Gastrocnemius medialis (tissue), 4 donors: ENCODE measurements around the gene RERE. TPM values are rescaled to one million over a fixed set of nuclear protein-coding genes. Genes with fewer than 3 reads are reported as not detected.
"Not testable (repeated sequence)": the region's sequence is repeated elsewhere in the genome, so short reads cannot be mapped to it uniquely, and the experiment has no call there.

Experiments used
- ATAC-seq, 2 donors: fragments of 150-250 bp; one replicate each; pipeline ENCODE4 v1.9.1; 2016
- DNase-seq, 2 donors: peaks; one replicate each; pipeline ENCODE4 v3.0.0-alpha.2; 2019
- H3K27ac ChIP-seq, 4 donors: fragments of 200-600 bp; sonication (generic); 1 replicate in 1 of 4; 2 replicates in 3 of 4; pipeline ENCODE4 v1.5.1; 2016 to 2018; ENCODE audit warnings: mild to moderate bottlenecking in 2 of 4, moderate library complexity in 1 of 4
- H3K27me3 ChIP-seq, 3 donors: fragments of 200-600 bp; sonication (generic) in 2 of 3; 1 replicate in 1 of 3; 2 replicates in 2 of 3; pipeline versions ENCODE4 v1.5.1 to v1.6.0; 2016 to 2019; ENCODE audit warnings: mild to moderate bottlenecking in 1 of 3, moderate library complexity in 1 of 3
- H3K36me3 ChIP-seq, 2 donors: fragments of 200-600 bp; sonication (generic) in 1 of 2; one replicate each; pipeline ENCODE4 v1.5.1; 2017 to 2018
- H3K4me1 ChIP-seq, 2 donors: fragments of 200-600 bp; sonication (generic) in 1 of 2; one replicate each; pipeline ENCODE4 v1.5.1; 2016 to 2017; ENCODE audit warnings: mild to moderate bottlenecking in 2 of 2
- H3K4me3 ChIP-seq, 4 donors: fragments of 200-600 bp; sonication (generic) in 3 of 4; 1 replicate in 1 of 4; 2 replicates in 3 of 4; pipeline ENCODE4 v1.5.1; 2016 to 2019; ENCODE audit warnings: mild to moderate bottlenecking in 2 of 4
- H3K9me3 ChIP-seq, 3 donors: fragments of 200-600 bp; sonication (generic) in 2 of 3; 1 replicate in 1 of 3; 2 replicates in 2 of 3; pipeline ENCODE4 v1.5.1; 2016 to 2019
- CTCF ChIP-seq, 5 experiments: fragments of 450-650 bp in 3 of 5; fragments of 200-600 bp in 2 of 5; sonication (generic) in 2 of 5; IDR thresholded peaks in 4 of 5; conservative IDR thresholded peaks in 1 of 5; 1 replicate in 4 of 5; 2 replicates in 1 of 5; pipeline ENCODE4 v1.5.1; 2016 to 2019; ENCODE audit warnings: antibody characterized with exemption in 5 of 5, mild to moderate bottlenecking in 3 of 5, moderate library complexity in 3 of 5
- POLR2A ChIP-seq, 2 donors: fragments of 450-650 bp; IDR thresholded peaks; one replicate each; pipeline ENCODE4 v1.6.1; 2017; ENCODE audit warnings: antibody characterized with exemption in 2 of 2, mild to moderate bottlenecking in 2 of 2, moderate library complexity in 2 of 2
- in situ Hi-C, 4 donors: fragments of 200-750 bp; cut with MboI; loops; one replicate each; pipeline versions ENCODE4 v1.15.0 to v1.8.0; 2017; ENCODE audit warnings: low sequenced_read_pairs in 4 of 4
- intact Hi-C: fragments of 100-400 bp; cut with DNase I; formaldehyde crosslinking; loops from one replicate; pipeline ENCODE4 v1.15.1; 2023; ENCODE audit warnings: low total_unique reads
- total RNA-seq, 4 donors: library from RNA; depleted of rRNA; stranded (reverse); fragments of >200 nt; gene quantifications; one replicate each; pipeline versions ENCODE4 v1.1.0 to v1.2.3, GENCODE V29; 2016

The RERE gene
- total RNA-seq, 4 donors from 2014 or later, result 60.8 to 106 (median 102) TPM

- Histone ChIP-seq H3K27ac (peak overlapping the region; percentile 18 to 71 (median 41)), H3K36me3 (no peaks in the 10 kb centered on the region), H3K4me1 (peaks cover 25 to 51% of the 10 kb centered on the region in 2 donors), H3K9me3 (no peaks in the 10 kb centered on the region), H3K4me3 (no peak overlapping the region), H3K27me3 (no peaks in the 10 kb centered on the region)
- in situ Hi-C loops (no loop called here), intact Hi-C loops (no loop called here)
- DNase-seq (no peak), ATAC-seq (peak in 1 of 2 donors; percentile 23)
- no peak for TF ChIP-seq POLR2A (IDR thresholded peaks at IDR 0.05)
- TF ChIP-seq CTCF (IDR thresholded peaks at IDR 0.05 in 4 of 5, conservative IDR thresholded peaks at IDR 0.05 in 1 of 5), result no peak
Measured at GRCh38 chr1:8455700-8456307, 361.6 kb downstream of the RERE start.

DNA sequence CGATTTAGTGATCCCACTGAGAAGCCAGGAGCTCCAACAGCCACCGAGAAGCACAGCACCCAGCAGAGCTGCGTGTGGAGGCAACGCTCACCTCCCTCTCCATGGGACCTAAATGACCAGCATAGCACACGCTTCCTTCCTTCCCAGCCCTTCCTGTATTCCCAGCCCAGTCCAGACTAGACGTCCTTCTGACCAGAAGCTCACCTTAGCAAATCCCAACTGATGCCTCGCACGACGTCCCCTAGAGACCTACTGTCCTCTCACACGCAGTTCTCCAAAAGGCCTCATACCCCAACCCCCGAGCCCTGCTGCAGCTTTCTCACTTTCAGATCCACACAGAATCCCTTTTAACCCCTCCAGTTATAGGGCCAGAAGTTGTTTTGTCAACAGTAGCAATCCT, 367.1 kb downstream of the RERE start:
- H3K27me3 ChIP-seq, result no peaks in the 10 kb centered on the region
- intact Hi-C loops, result no loop called here
- no peak overlapping the region for H3K4me3 ChIP-seq
- H3K4me1 ChIP-seq, result peaks cover 22 to 38% of the 10 kb centered on the region in 2 donors
- in situ Hi-C loops, result no loop called here
- ATAC-seq (no peak), DNase-seq (no peak)
- H3K36me3 ChIP-seq, result no peaks in the 10 kb centered on the region
- H3K9me3 ChIP-seq, result no peaks in the 10 kb centered on the region
- peak overlapping the region; percentile 46 to 76 (median 68) for H3K27ac ChIP-seq
- TF ChIP-seq POLR2A (IDR thresholded peaks at IDR 0.05), result no peak
- TF ChIP-seq CTCF (IDR thresholded peaks at IDR 0.05 in 4 of 5, conservative IDR thresholded peaks at IDR 0.05 in 1 of 5), result no peak

DNA sequence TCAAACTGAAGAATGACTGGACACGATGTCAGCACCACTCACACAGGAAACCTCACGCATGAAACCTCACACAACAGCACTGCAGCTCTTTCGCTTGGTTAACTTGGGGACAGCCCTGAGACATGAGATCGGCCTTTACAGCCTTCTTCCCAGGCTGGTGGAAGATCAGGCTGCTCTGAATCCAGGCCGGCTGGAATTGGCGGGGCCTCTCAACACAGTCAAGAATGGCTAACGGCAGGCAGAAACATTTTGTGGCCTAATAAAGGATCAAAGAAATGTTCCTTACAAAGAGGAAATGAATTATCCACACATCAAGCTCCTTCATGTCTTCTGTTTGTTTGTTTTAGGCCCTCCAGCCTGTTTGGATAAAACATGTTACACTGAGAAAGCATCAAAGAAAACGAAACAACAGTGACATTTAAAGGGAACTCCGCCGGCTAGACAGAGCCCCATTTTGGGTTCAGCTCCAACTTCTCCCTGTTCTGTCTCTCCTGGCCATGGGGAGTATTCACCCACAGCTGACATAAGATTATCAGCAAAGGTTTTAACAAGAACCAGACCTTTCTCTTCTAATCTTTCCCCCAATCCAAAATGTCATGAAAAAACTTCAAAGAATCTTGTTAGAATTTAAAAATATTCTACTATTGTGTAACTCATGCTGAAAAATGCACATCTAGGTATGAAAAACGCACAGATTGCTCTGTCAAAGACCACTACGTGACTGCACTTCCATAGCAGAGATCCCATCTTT, 368.4 kb downstream of the RERE start:
- peaks cover 21 to 31% of the 10 kb centered on the region in 2 donors for H3K4me1 ChIP-seq
- intact Hi-C loops, result no loop called here
- peak overlapping the region; percentile 46 to 76 (median 68) for H3K27ac ChIP-seq
- in situ Hi-C loops, result no loop called here
- no peak for DNase-seq
- H3K4me3 ChIP-seq, result peak overlapping the region; percentile 2 to 32 (median 18)
- TF ChIP-seq POLR2A (IDR thresholded peaks at IDR 0.05), result no peak
- TF ChIP-seq CTCF (IDR thresholded peaks at IDR 0.05 in 4 of 5, conservative IDR thresholded peaks at IDR 0.05 in 1 of 5), result no peak
- H3K27me3 ChIP-seq, result no peaks in the 10 kb centered on the region
- peak; percentile 66 to 68 for ATAC-seq
- no peaks in the 10 kb centered on the region for H3K9me3 ChIP-seq
- H3K36me3 ChIP-seq, result no peaks in the 10 kb centered on the region

- peak overlapping the region; percentile 46 to 76 (median 68) for H3K27ac ChIP-seq
- DNase-seq, H3K27me3 ChIP-seq, H3K36me3 ChIP-seq, ATAC-seq, intact Hi-C loops, H3K9me3 ChIP-seq, in situ Hi-C loops: not testable (repeated sequence)
- H3K4me3 ChIP-seq, result peak overlapping the region in 1 of 4 donors; percentile 32
- peaks cover 21 to 31% of the 10 kb centered on the region in 2 donors for H3K4me1 ChIP-seq
Measured at GRCh38 chr1:8448505-8448904, 368.9 kb downstream of the RERE start.

DNA sequence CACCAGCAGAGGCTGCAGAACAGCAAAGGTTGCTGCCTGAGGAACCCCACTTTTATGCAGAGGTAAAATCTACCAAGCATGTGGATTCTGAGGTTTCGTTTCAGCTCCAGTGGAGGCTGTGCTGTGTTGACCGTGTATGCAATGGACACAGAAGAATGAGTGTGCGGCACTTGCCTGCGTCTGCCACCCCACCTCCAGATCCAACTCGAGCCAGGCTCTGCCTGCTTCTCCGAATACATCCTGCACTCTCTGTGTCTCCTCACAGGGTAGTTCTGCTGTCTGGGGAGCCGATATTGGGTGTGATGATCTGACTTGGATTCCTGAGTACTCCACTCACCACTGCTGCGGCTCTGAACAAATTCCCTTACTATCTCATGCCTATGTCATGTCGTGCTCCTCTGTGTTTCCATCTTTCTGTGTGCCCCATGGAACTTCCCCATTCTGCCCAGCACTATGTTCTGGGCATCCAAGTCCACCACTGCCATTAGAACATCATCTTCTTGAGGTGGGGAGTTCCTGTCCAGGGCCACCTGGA, 369.8 kb downstream of the RERE start:
- no peaks in the 10 kb centered on the region for H3K27me3 ChIP-seq
- no peaks in the 10 kb centered on the region for H3K36me3 ChIP-seq
- in situ Hi-C loops, result no loop called here
- TF ChIP-seq POLR2A (IDR thresholded peaks at IDR 0.05), result no peak
- no peak for TF ChIP-seq CTCF (IDR thresholded peaks at IDR 0.05 in 4 of 5, conservative IDR thresholded peaks at IDR 0.05 in 1 of 5)
- intact Hi-C loops, result no loop called here
- H3K9me3 ChIP-seq, result no peaks in the 10 kb centered on the region
- ATAC-seq, result no peak
- H3K4me3 ChIP-seq, result no peak overlapping the region
- no peak overlapping the region for H3K27ac ChIP-seq
- no peak for DNase-seq
- H3K4me1 ChIP-seq, result peaks cover 21 to 31% of the 10 kb centered on the region in 2 donors

DNA sequence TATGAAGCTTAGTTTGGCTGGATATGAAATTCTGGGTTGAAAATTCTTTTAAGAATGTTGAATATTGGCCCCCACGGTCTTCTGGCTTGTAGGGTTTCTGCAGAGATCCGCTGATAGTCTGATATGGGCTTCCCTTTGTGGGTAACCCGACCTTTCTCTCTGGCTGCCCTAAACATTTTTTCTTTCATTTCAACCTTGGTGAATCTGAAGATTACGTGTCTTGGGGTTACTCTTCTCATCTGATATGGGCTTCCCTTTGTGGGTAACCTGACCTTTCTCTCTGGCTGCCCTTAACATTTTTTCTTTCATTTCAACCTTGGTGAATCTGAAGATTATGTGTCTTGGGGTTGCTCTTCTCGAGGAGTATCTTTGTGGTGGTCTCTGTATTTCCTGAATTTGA, 371.3 kb downstream of the RERE start:
- in situ Hi-C loops, intact Hi-C loops, ATAC-seq: not testable (repeated sequence)

More for the DNA sequence above, 371.3 kb downstream of the RERE start:
- not testable (repeated sequence) for H3K36me3 ChIP-seq, H3K27me3 ChIP-seq, H3K27ac ChIP-seq, H3K4me3 ChIP-seq, DNase-seq, H3K9me3 ChIP-seq
- peaks cover 21 to 23% of the 10 kb centered on the region in 2 donors for H3K4me1 ChIP-seq
